Measurements from ENCODE around the gene CRKL.

CRKL gene

DNA sequence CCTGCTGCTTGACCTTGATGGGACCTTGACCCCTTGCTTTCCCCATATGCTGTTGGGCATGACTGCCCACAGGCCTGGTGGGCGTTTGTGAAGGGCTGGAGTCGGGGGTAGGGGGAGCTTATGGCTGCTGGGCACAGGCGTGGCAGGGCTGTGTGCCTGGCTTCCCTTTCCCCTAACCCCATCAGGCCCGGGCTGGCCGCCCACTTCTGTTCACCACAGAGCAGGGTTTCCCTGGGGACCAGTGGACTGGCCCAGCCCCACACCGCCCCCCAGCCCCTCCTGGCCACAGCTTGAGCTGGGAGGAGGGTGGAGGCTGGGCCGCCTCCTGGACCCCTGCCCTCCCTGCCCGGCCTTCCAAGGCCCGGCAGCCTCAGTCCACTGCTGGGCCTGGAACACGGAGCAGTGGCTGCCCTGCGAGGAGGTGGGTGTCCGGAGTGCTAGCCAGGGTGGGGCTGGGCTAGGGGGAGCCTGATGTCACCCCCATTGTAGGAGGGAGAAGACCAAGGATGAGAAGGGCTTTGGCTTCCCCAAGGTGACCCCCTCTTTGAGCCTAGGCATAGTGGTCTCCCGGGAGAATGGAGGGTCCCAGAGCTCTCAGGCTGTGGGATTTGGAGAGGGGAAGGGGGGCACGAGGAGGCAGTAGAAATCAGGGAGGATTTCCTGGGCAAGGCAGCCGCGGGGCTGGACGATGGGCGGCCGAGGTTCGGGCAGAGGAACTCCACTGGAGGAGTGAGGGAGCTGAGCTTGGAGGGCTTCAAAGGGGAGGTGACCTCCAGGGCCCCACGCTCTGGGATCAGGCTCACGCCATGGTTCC is 49.9 kb downstream of the CRKL start, which contains the start of gene AIFM3:
AIFM3 (plus strand) TSS at position 373 of the 814 bp plus-strand sequence. CDS start 690 bp downstream, outside the sequence.
- no peak within 1 kb of the TSS for H2BK12ac ChIP-seq (ENCODE audit: low read length)
- H3K14ac ChIP-seq (ENCODE audit: low read length): no peak within 1 kb of the TSS
- H3K18ac ChIP-seq (ENCODE audit: low read length): no peak within 1 kb of the TSS
- H3K9ac ChIP-seq (ENCODE audit: low read length): no peak within 1 kb of the TSS
- H2AK5ac ChIP-seq (ENCODE audit: low read length): no peak within 1 kb of the TSS
- no peak within 1 kb of the TSS for H4K12ac ChIP-seq (ENCODE audit: low read depth, low read length)
- H3K27ac ChIP-seq (ENCODE audit: low read depth, low read length): no peak within 1 kb of the TSS
- no peak within 1 kb of the TSS for H2BK120ac ChIP-seq (ENCODE audit: insufficient read depth, low read length, poor library complexity)
- no peaks in the 10 kb centered on the region for H3K4me1 ChIP-seq (ENCODE audit: control insufficient read depth in 1 of 2, insufficient read depth in 2 of 2, low read length in 2 of 2)
- H3K79me2 ChIP-seq (ENCODE audit: control insufficient read depth, insufficient read depth, low read length, poor library complexity): no peaks in the 10 kb centered on the region
- no CpG with 5 or more reads among the region's 22 CpGs for WGBS (ENCODE audit: extremely low coverage, insufficient coverage, insufficient read length)
- H2AFZ ChIP-seq (ENCODE audit: insufficient read depth, low read length, poor library complexity): no peak within 1 kb of the TSS
- H3K27me3 ChIP-seq (ENCODE audit: insufficient read depth, low read length): peaks cover 24% of the 10 kb centered on the region
- H4K8ac ChIP-seq (ENCODE audit: low read depth, low read length): no peak within 1 kb of the TSS
- no peak for DNase-seq
- H3K79me1 ChIP-seq (ENCODE audit: low read length): no peaks in the 10 kb centered on the region
- H2BK5ac ChIP-seq (ENCODE audit: low read depth, low read length, poor library complexity): no peak within 1 kb of the TSS
- H3K4me2 ChIP-seq (ENCODE audit: low read length): no peak within 1 kb of the TSS
- H4K91ac ChIP-seq (ENCODE audit: low read depth, low read length): no peak within 1 kb of the TSS
- no peak within 1 kb of the TSS for H3K4me3 ChIP-seq (ENCODE audit: low read depth, low read length)
- peaks cover 2% of the 10 kb centered on the region for H3K9me3 ChIP-seq (ENCODE audit: insufficient read depth, low read depth, low read length)
- no peak within 1 kb of the TSS for H3K23ac ChIP-seq (ENCODE audit: low read length)
- no peaks in the 10 kb centered on the region for H3K36me3 ChIP-seq (ENCODE audit: control insufficient read depth in 1 of 2, insufficient read depth in 2 of 2, low read length in 2 of 2)
- H3K4ac ChIP-seq (ENCODE audit: low read depth, low read length): no peak within 1 kb of the TSS

DNA sequence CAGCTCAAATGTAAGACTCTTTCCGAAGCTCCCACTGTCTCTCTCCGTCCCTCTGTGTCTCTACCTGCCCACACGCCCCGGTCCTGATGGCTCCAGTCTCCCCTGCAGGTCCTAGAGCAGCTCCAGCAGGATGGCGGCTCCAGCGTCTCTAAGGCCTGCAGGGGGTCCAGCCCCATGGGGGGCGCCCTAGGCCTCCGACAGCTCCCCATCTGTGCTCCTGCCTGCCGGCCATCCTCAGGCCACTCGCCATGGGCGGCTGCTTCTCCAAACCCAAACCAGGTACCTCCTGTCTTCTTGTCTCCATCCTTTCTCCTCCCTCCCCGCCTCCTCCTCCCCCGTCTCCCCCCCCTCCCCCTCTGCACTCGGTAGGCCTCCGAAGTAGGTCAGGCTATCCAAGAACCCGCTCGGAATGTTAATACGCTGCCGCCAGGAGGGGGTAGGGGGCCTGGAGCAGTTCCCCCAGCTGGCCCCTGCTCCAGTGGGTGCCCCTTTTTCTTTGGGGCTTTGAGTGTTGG is 50.5 kb downstream of the CRKL start:
- no peak overlapping the region for H3K4me3 ChIP-seq (ENCODE audit: low read depth, low read length)
- WGBS (ENCODE audit: extremely low coverage, insufficient coverage, insufficient read length): no CpG with 5 or more reads among the region's 19 CpGs

DNA sequence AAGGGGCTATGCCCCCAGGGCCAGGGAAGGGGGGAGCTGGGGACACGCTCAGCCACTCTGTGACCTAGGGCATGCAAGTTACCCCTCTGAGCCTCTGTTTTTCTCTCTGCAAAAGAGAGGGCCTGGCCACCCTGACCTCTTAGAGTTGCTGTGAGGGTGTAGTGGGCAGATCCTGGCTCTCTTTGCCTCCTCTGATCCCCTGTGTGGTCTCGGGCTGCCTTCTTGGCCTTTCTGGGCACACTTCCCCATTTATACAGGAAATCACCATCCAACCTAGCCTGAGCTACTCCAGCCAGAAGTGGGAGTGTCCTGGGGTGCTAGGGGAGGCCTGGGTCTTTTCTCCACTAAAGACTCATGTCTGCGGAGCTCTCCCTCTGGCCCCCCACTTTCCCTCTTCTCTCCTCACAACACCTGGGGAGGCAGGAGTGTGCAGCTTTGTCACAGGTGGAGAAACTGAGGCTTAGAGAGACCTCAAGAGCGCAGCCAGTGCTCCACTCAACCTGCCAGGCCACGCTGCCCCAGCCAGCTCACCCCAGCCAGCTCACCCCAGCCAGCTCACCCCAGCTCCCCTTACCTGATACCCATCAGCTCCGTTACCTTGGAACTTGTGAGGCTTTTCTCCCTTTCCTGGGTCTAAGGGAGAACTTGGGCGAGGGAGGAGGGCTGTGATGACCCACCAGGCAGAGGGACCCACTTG is 51.2 kb downstream of the CRKL start:
- peaks cover 2% of the 10 kb centered on the region for H3K9me3 ChIP-seq (ENCODE audit: insufficient read depth, low read depth, low read length)

More for the DNA sequence above, 50.5 kb downstream of the CRKL start:
- Histone ChIP-seq H2BK5ac (ENCODE audit: low read depth, low read length, poor library complexity) (no peak overlapping the region), H3K9me3 (ENCODE audit: insufficient read depth, low read depth, low read length) (peaks cover 2% of the 10 kb centered on the region), H4K91ac (ENCODE audit: low read depth, low read length) (no peak overlapping the region), H4K12ac (ENCODE audit: low read depth, low read length) (no peak overlapping the region), H3K9ac (ENCODE audit: low read length) (no peak overlapping the region), H3K4me1 (ENCODE audit: control insufficient read depth in 1 of 2, insufficient read depth in 2 of 2, low read length in 2 of 2) (peaks cover 0 to 2% of the 10 kb centered on the region in 2 experiments), H2BK12ac (ENCODE audit: low read length) (no peak overlapping the region), H3K23ac (ENCODE audit: low read length) (no peak overlapping the region), H3K79me2 (ENCODE audit: control insufficient read depth, insufficient read depth, low read length, poor library complexity) (no peaks in the 10 kb centered on the region), H3K27me3 (ENCODE audit: insufficient read depth, low read length) (peaks cover 24% of the 10 kb centered on the region), H3K79me1 (ENCODE audit: low read length) (no peaks in the 10 kb centered on the region), H2AFZ (ENCODE audit: insufficient read depth, low read length, poor library complexity) (no peak overlapping the region), H3K4ac (ENCODE audit: low read depth, low read length) (no peak overlapping the region), H2BK120ac (ENCODE audit: insufficient read depth, low read length, poor library complexity) (no peak overlapping the region), H3K18ac (ENCODE audit: low read length) (no peak overlapping the region), H3K36me3 (ENCODE audit: control insufficient read depth in 1 of 2, insufficient read depth in 2 of 2, low read length in 2 of 2) (no peaks in the 10 kb centered on the region), H4K8ac (ENCODE audit: low read depth, low read length) (no peak overlapping the region), H3K4me2 (ENCODE audit: low read length) (no peak overlapping the region), H3K27ac (ENCODE audit: low read depth, low read length) (no peak overlapping the region), H2AK5ac (ENCODE audit: low read length) (no peak overlapping the region), H3K14ac (ENCODE audit: low read length) (no peak overlapping the region)
- DNase-seq: no peak

DNA sequence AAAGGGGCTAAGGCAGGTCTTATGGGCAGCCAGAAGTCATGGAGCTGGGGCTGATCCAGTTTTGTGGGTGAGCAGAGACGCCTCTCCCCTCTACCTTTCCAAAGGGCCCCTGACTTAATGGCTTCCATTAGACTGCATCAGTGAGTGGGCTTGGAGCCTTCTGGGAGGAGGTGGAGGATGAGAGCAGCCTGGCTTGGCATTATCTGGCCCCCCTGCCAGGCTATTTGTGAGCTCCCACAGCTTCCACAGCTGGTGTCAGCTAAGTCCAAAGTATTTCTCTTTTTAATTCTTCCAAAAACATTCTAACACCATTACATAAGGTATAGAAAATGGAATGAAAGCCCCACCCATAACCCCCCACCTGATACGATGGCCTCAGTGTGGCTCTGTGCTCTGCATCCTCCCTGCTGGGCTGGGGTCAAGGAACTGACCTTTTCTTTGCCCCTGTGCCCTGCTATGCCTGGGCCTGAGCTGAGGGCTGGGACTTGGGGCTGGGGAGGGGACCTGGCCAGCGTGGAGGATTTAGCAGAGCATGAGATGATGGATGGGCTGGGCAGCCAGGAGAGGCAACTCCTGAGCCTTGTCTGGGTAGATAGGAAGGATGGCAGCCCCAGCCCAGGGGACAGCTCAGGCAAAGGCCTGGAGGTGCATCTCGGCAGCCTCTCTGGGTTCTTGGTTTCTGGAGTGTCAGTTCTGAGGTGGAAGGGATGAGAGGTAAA is 53.9 kb downstream of the CRKL start:
- Histone ChIP-seq H3K27me3 (ENCODE audit: insufficient read depth, low read length) (peaks cover 2% of the 10 kb centered on the region), H2BK120ac (ENCODE audit: insufficient read depth, low read length, poor library complexity) (no peak overlapping the region), H3K4me2 (ENCODE audit: low read length) (no peak overlapping the region), H3K18ac (ENCODE audit: low read length) (no peak overlapping the region), H4K8ac (ENCODE audit: low read depth, low read length) (no peak overlapping the region), H4K91ac (ENCODE audit: low read depth, low read length) (no peak overlapping the region), H4K12ac (ENCODE audit: low read depth, low read length) (no peak overlapping the region), H3K4ac (ENCODE audit: low read depth, low read length) (no peak overlapping the region), H3K9me3 (ENCODE audit: insufficient read depth, low read depth, low read length) (peaks cover 6% of the 10 kb centered on the region), H3K27ac (ENCODE audit: low read depth, low read length) (no peak overlapping the region), H3K4me3 (ENCODE audit: low read depth, low read length) (no peak overlapping the region), H3K79me1 (ENCODE audit: low read length) (no peaks in the 10 kb centered on the region), H3K4me1 (ENCODE audit: control insufficient read depth in 1 of 2, insufficient read depth in 2 of 2, low read length in 2 of 2) (peaks cover 2 to 3% of the 10 kb centered on the region in 2 experiments), H2AK5ac (ENCODE audit: low read length) (no peak overlapping the region), H3K14ac (ENCODE audit: low read length) (no peak overlapping the region), H3K9ac (ENCODE audit: low read length) (no peak overlapping the region), H3K79me2 (ENCODE audit: control insufficient read depth, insufficient read depth, low read length, poor library complexity) (no peaks in the 10 kb centered on the region), H2BK12ac (ENCODE audit: low read length) (no peak overlapping the region), H3K23ac (ENCODE audit: low read length) (no peak overlapping the region), H3K36me3 (ENCODE audit: control insufficient read depth in 1 of 2, insufficient read depth in 2 of 2, low read length in 2 of 2) (no peaks in the 10 kb centered on the region), H2BK5ac (ENCODE audit: low read depth, low read length, poor library complexity) (no peak overlapping the region), H2AFZ (ENCODE audit: insufficient read depth, low read length, poor library complexity) (no peak overlapping the region)
- no CpG with 5 or more reads among the region's 4 CpGs for WGBS (ENCODE audit: extremely low coverage, insufficient coverage, insufficient read length)
- DNase-seq: no peak

More for the DNA sequence above, 51.2 kb downstream of the CRKL start:
- H3K4me3 ChIP-seq (ENCODE audit: low read depth, low read length): no peak overlapping the region
- no peak overlapping the region for H3K4me2 ChIP-seq (ENCODE audit: low read length)
- H3K79me1 ChIP-seq (ENCODE audit: low read length): no peaks in the 10 kb centered on the region
- H3K14ac ChIP-seq (ENCODE audit: low read length): no peak overlapping the region
- WGBS (ENCODE audit: extremely low coverage, insufficient coverage, insufficient read length): no CpG with 5 or more reads among the region's 7 CpGs
- no peak overlapping the region for H2BK12ac ChIP-seq (ENCODE audit: low read length)
- no peak overlapping the region for H4K12ac ChIP-seq (ENCODE audit: low read depth, low read length)
- H3K4ac ChIP-seq (ENCODE audit: low read depth, low read length): no peak overlapping the region
- H4K8ac ChIP-seq (ENCODE audit: low read depth, low read length): no peak overlapping the region
- peaks cover 2 to 3% of the 10 kb centered on the region in 2 experiments for H3K4me1 ChIP-seq (ENCODE audit: control insufficient read depth in 1 of 2, insufficient read depth in 2 of 2, low read length in 2 of 2)
- no peak overlapping the region for H3K18ac ChIP-seq (ENCODE audit: low read length)
- H2BK5ac ChIP-seq (ENCODE audit: low read depth, low read length, poor library complexity): no peak overlapping the region
- H4K91ac ChIP-seq (ENCODE audit: low read depth, low read length): no peak overlapping the region
- H3K23ac ChIP-seq (ENCODE audit: low read length): no peak overlapping the region
- no peak overlapping the region for H3K27ac ChIP-seq (ENCODE audit: low read depth, low read length)
- no peak overlapping the region for H3K9ac ChIP-seq (ENCODE audit: low read length)
- H2AFZ ChIP-seq (ENCODE audit: insufficient read depth, low read length, poor library complexity): no peak overlapping the region
- no peak overlapping the region for H2AK5ac ChIP-seq (ENCODE audit: low read length)
- no peaks in the 10 kb centered on the region for H3K36me3 ChIP-seq (ENCODE audit: control insufficient read depth in 1 of 2, insufficient read depth in 2 of 2, low read length in 2 of 2)
- peaks cover 24% of the 10 kb centered on the region for H3K27me3 ChIP-seq (ENCODE audit: insufficient read depth, low read length)
- no peak for DNase-seq
- no peaks in the 10 kb centered on the region for H3K79me2 ChIP-seq (ENCODE audit: control insufficient read depth, insufficient read depth, low read length, poor library complexity)
- no peak overlapping the region for H2BK120ac ChIP-seq (ENCODE audit: insufficient read depth, low read length, poor library complexity)

Data from trophoblast cell (in vitro differentiated cells and primary cell).